ENCODE results near the gene LPP. TPM values are rescaled to one million over a fixed set of nuclear protein-coding genes. Genes with fewer than 3 reads are reported as not detected.
A peak's percentile ranks its signal among the peaks of the same experiment; 100 is the strongest.

LPP gene
- total RNA-seq, 4 donors from 2014 or later = 56.0 to 65.7 (median 58.1) TPM

DNA sequence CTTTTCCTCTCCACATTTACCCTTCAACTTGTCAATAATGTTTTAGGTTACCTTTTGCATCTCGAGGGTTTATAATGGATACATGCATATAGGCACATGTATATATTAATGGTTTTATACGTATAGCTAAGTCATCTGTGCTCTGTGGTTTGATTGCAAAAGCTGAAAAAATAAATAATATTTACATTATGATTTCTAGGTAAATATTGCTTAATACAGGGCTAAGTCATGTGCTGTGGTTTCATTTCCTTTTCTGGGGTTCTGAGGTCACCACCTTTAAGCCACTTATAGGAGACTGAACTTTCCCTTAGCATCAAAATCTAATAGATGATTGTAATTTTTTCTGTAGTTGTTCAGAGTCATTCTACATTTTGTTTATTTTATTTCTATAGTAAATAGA, 33.1 kb downstream of the LPP start:
- Histone ChIP-seq H3K9me3 (no peaks in the 10 kb centered on the region), H3K4me3 (no peak overlapping the region), H3K27ac (peak overlapping the region; percentile 89 to 95 (median 92)), H3K27me3 (no peaks in the 10 kb centered on the region), H3K36me3 (no peaks in the 10 kb centered on the region), H3K4me1 (peaks cover 55 to 68% of the 10 kb centered on the region in 2 donors)
- ATAC-seq (no peak), DNase-seq (no peak)
- TF ChIP-seq CTCF (IDR thresholded peaks at IDR 0.05 in 4 of 5, conservative IDR thresholded peaks at IDR 0.05 in 1 of 5) = no peak
- TF ChIP-seq POLR2A (IDR thresholded peaks at IDR 0.05) = no peak
- intact Hi-C loops (cut with DNase I; ENCODE audit: low total_unique reads) = no loop called here
- in situ Hi-C loops (cut with MboI; ENCODE audit: low sequenced_read_pairs in 4 of 4) = no loop called here

- TF ChIP-seq CTCF (IDR thresholded peaks at IDR 0.05 in 4 of 5, conservative IDR thresholded peaks at IDR 0.05 in 1 of 5) (no peak), POLR2A (IDR thresholded peaks at IDR 0.05) (no peak)
- Histone ChIP-seq H3K4me1 (peaks cover 61 to 65% of the 10 kb centered on the region in 2 donors), H3K9me3 (no peaks in the 10 kb centered on the region), H3K27me3 (no peaks in the 10 kb centered on the region), H3K4me3 (no peak overlapping the region), H3K27ac (peak overlapping the region; percentile 89 to 95 (median 92)), H3K36me3 (no peaks in the 10 kb centered on the region)
- intact Hi-C loops (cut with DNase I; ENCODE audit: low total_unique reads) = no loop called here
- ATAC-seq (no peak), DNase-seq (no peak)
- in situ Hi-C loops (cut with MboI; ENCODE audit: low sequenced_read_pairs in 4 of 4) = no loop called here
Measured at GRCh38 chr3:188188911-188189310, 35.0 kb downstream of the LPP start.

DNA sequence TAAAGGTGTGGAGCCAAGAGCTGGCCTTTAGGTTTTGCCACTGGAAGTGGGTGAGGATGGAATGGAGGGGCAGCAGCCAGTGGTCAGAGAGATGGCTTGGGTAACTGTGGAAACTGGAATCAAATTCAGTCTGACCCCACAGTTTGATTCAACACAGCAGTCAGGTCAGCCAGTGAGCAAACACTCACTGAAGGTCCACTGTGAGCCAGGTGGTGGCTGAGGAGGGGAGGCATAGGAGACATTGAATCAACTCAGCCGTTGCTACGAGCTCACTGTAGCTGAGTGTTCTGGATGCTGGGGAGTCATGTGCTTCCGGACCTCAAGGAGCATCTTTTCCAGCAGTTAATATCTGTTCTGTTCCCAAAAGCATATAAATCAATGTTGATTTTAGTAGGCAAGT, 37.5 kb downstream of the LPP start:
- intact Hi-C loops (cut with DNase I; ENCODE audit: low total_unique reads) = no loop called here
- Histone ChIP-seq H3K36me3 (no peaks in the 10 kb centered on the region), H3K4me3 (no peak overlapping the region), H3K4me1 (peaks cover 49 to 56% of the 10 kb centered on the region in 2 donors), H3K9me3 (no peaks in the 10 kb centered on the region), H3K27me3 (no peaks in the 10 kb centered on the region), H3K27ac (peak overlapping the region in 3 of 4 donors; percentile 89 to 95 (median 94))
- ATAC-seq (no peak), DNase-seq (no peak)
- no peak for TF ChIP-seq POLR2A (IDR thresholded peaks at IDR 0.05)
- TF ChIP-seq CTCF (IDR thresholded peaks at IDR 0.05 in 4 of 5, conservative IDR thresholded peaks at IDR 0.05 in 1 of 5) = no peak
- in situ Hi-C loops (cut with MboI; ENCODE audit: low sequenced_read_pairs in 4 of 4) = no loop called here

- in situ Hi-C loops (cut with MboI; ENCODE audit: low sequenced_read_pairs in 4 of 4) = no loop called here
- intact Hi-C loops (cut with DNase I; ENCODE audit: low total_unique reads) = no loop called here
- no peak for DNase-seq
- Histone ChIP-seq H3K4me3 (no peak overlapping the region), H3K36me3 (no peaks in the 10 kb centered on the region), H3K27me3 (no peaks in the 10 kb centered on the region), H3K9me3 (no peaks in the 10 kb centered on the region), H3K27ac (no peak overlapping the region), H3K4me1 (peaks cover 49 to 56% of the 10 kb centered on the region in 2 donors)
- TF ChIP-seq CTCF (IDR thresholded peaks at IDR 0.05 in 4 of 5, conservative IDR thresholded peaks at IDR 0.05 in 1 of 5) (no peak), POLR2A (IDR thresholded peaks at IDR 0.05) (no peak)
- ATAC-seq = no peak
Measured at GRCh38 chr3:188192034-188192433, 38.1 kb downstream of the LPP start.

- DNase-seq (no peak), ATAC-seq (no peak)
- Histone ChIP-seq H3K9me3 (no peaks in the 10 kb centered on the region), H3K27me3 (no peaks in the 10 kb centered on the region), H3K27ac (peak overlapping the region in 3 of 4 donors; percentile 6 to 22 (median 10)), H3K4me3 (no peak overlapping the region), H3K4me1 (peaks cover 40 to 48% of the 10 kb centered on the region in 2 donors), H3K36me3 (no peaks in the 10 kb centered on the region)
- intact Hi-C loops (cut with DNase I; ENCODE audit: low total_unique reads) = no loop called here
- TF ChIP-seq POLR2A (IDR thresholded peaks at IDR 0.05) (no peak), CTCF (IDR thresholded peaks at IDR 0.05 in 4 of 5, conservative IDR thresholded peaks at IDR 0.05 in 1 of 5) (no peak)
- in situ Hi-C loops (cut with MboI; ENCODE audit: low sequenced_read_pairs in 4 of 4) = no loop called here
Measured at GRCh38 chr3:188194332-188194731, 40.4 kb downstream of the LPP start.

Data from gastrocnemius medialis (tissue), 4 donors.